Measurements from ENCODE around the gene PKD1. TPM values are rescaled to one million over a fixed set of nuclear protein-coding genes. Genes with fewer than 3 reads are reported as not detected.
A peak's percentile ranks its signal among the peaks of the same experiment; 100 is the strongest.

The PKD1 gene
- total RNA-seq, 1 experiment from 2014 or later, result 137 TPM

GRCh38 chr16:2163211-2163881 lies 27.6 kb upstream of the PKD1 start:
- CTCF ChIA-PET, result no interaction called here
- Histone ChIP-seq H3K4me3 (replicated peaks in 1 of 2; ENCODE audit: low read depth in 1 of 2, low read length in 2 of 2) (peak overlapping the region; percentile 19 to 45), H3K79me2 (ENCODE audit: insufficient read depth, low read length) (peaks cover 93% of the 10 kb centered on the region), H4K20me1 (ENCODE audit: insufficient read depth) (no peaks in the 10 kb centered on the region), H3K9ac (ENCODE audit: low read length) (peak overlapping the region; percentile 67), H3K27me3 (ENCODE audit: insufficient read depth, low read length) (no peaks in the 10 kb centered on the region), H3K27ac (ENCODE audit: low read depth, low read length) (peak overlapping the region; percentile 90), H3K36me3 (ENCODE audit: control insufficient read depth in 1 of 2, insufficient read depth in 2 of 2, low read length in 2 of 2) (peaks cover 7 to 26% of the 10 kb centered on the region in 2 experiments; a peak in 3 of 4 replicates), H3K4me2 (ENCODE audit: low read length) (peak overlapping the region; percentile 84), H3K9me3 (ENCODE audit: control insufficient read depth in 1 of 2, insufficient read depth in 1 of 2, low read depth in 1 of 2, low read length in 2 of 2) (no peaks in the 10 kb centered on the region), H3K4me1 (ENCODE audit: control insufficient read depth in 1 of 2, insufficient read depth in 2 of 2, low read length in 2 of 2) (peaks cover 36 to 55% of the 10 kb centered on the region in 2 experiments), H2AFZ (ENCODE audit: low read depth, low read length, poor library complexity, severe bottlenecking) (no peak overlapping the region), H3K9me2 (ENCODE audit: insufficient read depth) (no peaks in the 10 kb centered on the region)
- ATAC-seq (peak; percentile 88), DNase-seq (ENCODE audit: low read depth, low spot score) (no peak)
- BruUV-seq (replicated peaks), result no TSS peak
- POLR2A ChIA-PET, result interaction anchor here (1.0 kb wide), 1 partner anchor 8 kb away, joined by 4 read pairs; the partner anchor contains the start of gene TRAF7
- RAD21 ChIA-PET (ENCODE audit: low non-redundant PET in 1 of 2, low total read pairs in 2 of 2, uncharacterized antibody in 2 of 2, unreplicated experiment in 2 of 2), result no interaction called here
- intact Hi-C loops (cut with micrococcal nuclease), result no loop called here
- peak; percentile 32 for TF ChIP-seq POLR2AphosphoS5 (IDR thresholded peaks at IDR 0.05; ENCODE audit: low read depth, low read length)
- TF ChIP-seq ZFX (IDR thresholded peaks at IDR 0.05), result no peak

- CTCF ChIA-PET, result no interaction called here
- POLR2A ChIA-PET, result interaction anchor here (1.1 to 1.3 kb wide), 2 partner anchors 11 to 12 kb away, joined by 3 to 5 read pairs; no protein-coding TSS in a partner anchor
- peaks cover 95% of the 10 kb centered on the region for H3K79me2 ChIP-seq (ENCODE audit: insufficient read depth, low read length)
- peak overlapping the region; percentile 67 for H3K9ac ChIP-seq (ENCODE audit: low read length)
- H2AFZ ChIP-seq (ENCODE audit: low read depth, low read length, poor library complexity, severe bottlenecking), result no peak overlapping the region
- peak; percentile 60 for ATAC-seq
- TF ChIP-seq TCF7L2 (IDR thresholded peaks at IDR 0.05; ENCODE audit: borderline replicate concordance, extremely low read depth, insufficient read depth, insufficient read length), result no peak
- TF ChIP-seq POLR2A (IDR thresholded peaks at IDR 0.05; ENCODE audit: borderline replicate concordance, extremely low read depth, insufficient read depth, insufficient read length), result no peak
- no peak for TF ChIP-seq MAX (IDR thresholded peaks at IDR 0.05)
- no peak for TF ChIP-seq ELF1 (IDR thresholded peaks at IDR 0.05; ENCODE audit: borderline replicate concordance, low read depth)
- no peak for TF ChIP-seq EZH2phosphoT487 (IDR thresholded peaks at IDR 0.05; ENCODE audit: borderline replicate concordance)
- TF ChIP-seq SIN3A (IDR thresholded peaks at IDR 0.05; ENCODE audit: low read depth), result no peak
- no peak for TF ChIP-seq REST (IDR thresholded peaks at IDR 0.05; ENCODE audit: low read depth)
- TF ChIP-seq CBX3 (IDR thresholded peaks at IDR 0.05; ENCODE audit: low read depth), result no peak
- no peak for TF ChIP-seq ZNF274 (IDR thresholded peaks at IDR 0.05; ENCODE audit: low read depth, low read length)
- no peak for TF ChIP-seq EZH2 (IDR thresholded peaks at IDR 0.05)
- TF ChIP-seq RAD21 (IDR thresholded peaks at IDR 0.05; ENCODE audit: low read depth), result no peak
- TF ChIP-seq EGR1 (IDR thresholded peaks at IDR 0.05; ENCODE audit: low read depth), result no peak
- H3K4me2 ChIP-seq (ENCODE audit: low read length), result peak overlapping the region; percentile 84
- no peaks in the 10 kb centered on the region for H3K9me2 ChIP-seq (ENCODE audit: insufficient read depth)
- peak overlapping the region; percentile 90 for H3K27ac ChIP-seq (ENCODE audit: low read depth, low read length)
- RAD21 ChIA-PET (ENCODE audit: low non-redundant PET in 1 of 2, low total read pairs in 2 of 2, uncharacterized antibody in 2 of 2, unreplicated experiment in 2 of 2), result no interaction called here
- peaks cover 40 to 61% of the 10 kb centered on the region in 2 experiments for H3K4me1 ChIP-seq (ENCODE audit: control insufficient read depth in 1 of 2, insufficient read depth in 2 of 2, low read length in 2 of 2)
- H3K9me3 ChIP-seq (ENCODE audit: control insufficient read depth in 1 of 2, insufficient read depth in 1 of 2, low read depth in 1 of 2, low read length in 2 of 2), result no peaks in the 10 kb centered on the region
- H3K36me3 ChIP-seq (ENCODE audit: control insufficient read depth in 1 of 2, insufficient read depth in 2 of 2, low read length in 2 of 2), result peaks cover 7 to 26% of the 10 kb centered on the region in 2 experiments; a peak in 3 of 4 replicates
- BruUV-seq (replicated peaks), result no TSS peak
- no peaks in the 10 kb centered on the region for H4K20me1 ChIP-seq (ENCODE audit: insufficient read depth)
- DNase-seq (ENCODE audit: low read depth, low spot score), result no peak
- intact Hi-C loops (cut with micrococcal nuclease), result no loop called here
- no peaks in the 10 kb centered on the region for H3K27me3 ChIP-seq (ENCODE audit: insufficient read depth, low read length)
- peak overlapping the region; percentile 19 to 45 for H3K4me3 ChIP-seq (replicated peaks in 1 of 2; ENCODE audit: low read depth in 1 of 2, low read length in 2 of 2)
Observed at GRCh38 chr16:2162676-2163118, 27.0 kb upstream of the PKD1 start.

Measured in HCT116 (cell line).